Uterus (tissue), 2 donors: Measurements from ENCODE around the gene GALNT5.

Experiments used
- POLR2A ChIP-seq, 2 donors: fragments of 450-650 bp; IDR thresholded peaks; one replicate each; pipeline ENCODE4 v1.6.1; 2016; ENCODE audit warnings: antibody characterized with exemption in 2 of 2, mild to moderate bottlenecking in 1 of 2, moderate library complexity in 1 of 2
- TF ChIP-seq, protein P1 (sequence below), 4 experiments: fragments of 200-600 bp in 2 of 4; fragments of 450-650 bp in 2 of 4; sonication (generic) in 2 of 4; IDR thresholded peaks; one replicate each; pipeline ENCODE4 v1.5.1; 2016 to 2019; ENCODE audit warnings: antibody characterized with exemption in 4 of 4, mild to moderate bottlenecking in 2 of 4, moderate library complexity in 1 of 4

DNA sequence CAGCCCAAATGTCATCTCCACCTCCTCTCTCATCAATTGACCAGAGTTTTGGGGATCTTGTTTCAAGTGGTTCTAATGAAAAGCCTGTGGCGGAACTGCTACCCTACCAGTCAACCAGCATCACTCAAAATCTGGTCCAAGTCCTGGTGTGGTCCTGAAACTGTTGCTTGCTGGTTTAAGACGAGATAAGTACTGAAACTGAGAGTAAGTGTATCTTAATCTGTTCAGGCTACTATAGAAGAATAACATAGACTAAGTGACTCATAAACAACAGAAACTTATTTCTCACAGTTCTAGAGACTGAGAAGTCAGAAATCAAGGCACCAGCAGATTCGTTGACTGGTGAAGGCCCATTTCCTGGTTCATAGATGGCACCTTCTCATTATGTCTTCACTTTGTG is 879 bp upstream of the GALNT5 start:
- TF ChIP-seq, protein P1, sequence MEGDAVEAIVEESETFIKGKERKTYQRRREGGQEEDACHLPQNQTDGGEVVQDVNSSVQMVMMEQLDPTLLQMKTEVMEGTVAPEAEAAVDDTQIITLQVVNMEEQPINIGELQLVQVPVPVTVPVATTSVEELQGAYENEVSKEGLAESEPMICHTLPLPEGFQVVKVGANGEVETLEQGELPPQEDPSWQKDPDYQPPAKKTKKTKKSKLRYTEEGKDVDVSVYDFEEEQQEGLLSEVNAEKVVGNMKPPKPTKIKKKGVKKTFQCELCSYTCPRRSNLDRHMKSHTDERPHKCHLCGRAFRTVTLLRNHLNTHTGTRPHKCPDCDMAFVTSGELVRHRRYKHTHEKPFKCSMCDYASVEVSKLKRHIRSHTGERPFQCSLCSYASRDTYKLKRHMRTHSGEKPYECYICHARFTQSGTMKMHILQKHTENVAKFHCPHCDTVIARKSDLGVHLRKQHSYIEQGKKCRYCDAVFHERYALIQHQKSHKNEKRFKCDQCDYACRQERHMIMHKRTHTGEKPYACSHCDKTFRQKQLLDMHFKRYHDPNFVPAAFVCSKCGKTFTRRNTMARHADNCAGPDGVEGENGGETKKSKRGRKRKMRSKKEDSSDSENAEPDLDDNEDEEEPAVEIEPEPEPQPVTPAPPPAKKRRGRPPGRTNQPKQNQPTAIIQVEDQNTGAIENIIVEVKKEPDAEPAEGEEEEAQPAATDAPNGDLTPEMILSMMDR (IDR thresholded peaks at IDR 0.05): no peak
- TF ChIP-seq POLR2A (IDR thresholded peaks at IDR 0.05): no peak
